Measurements from ENCODE around the gene ZYG11A.
"Not testable (repeated sequence)": the region's sequence is repeated elsewhere in the genome, so short reads cannot be mapped to it uniquely, and the experiment has no call there.

The ZYG11A gene

GRCh38 chr1:52842643-52843310, at the start of gene ZYG11A:
TSS of gene ZYG11A (plus strand) at chr1:52842760. CDS start at chr1:52842884, 124 bp downstream.
- no peak for TF ChIP-seq Cebpa-rat (IDR thresholded peaks at IDR 0.05)
- Histone ChIP-seq H3K9me3 (replicated peaks in 1 of 11) (peaks cover 14 to 17% (median 16%) of the 10 kb centered on the region in 11 experiments), H3K4me1 (peaks cover 0 to 7% (median 6%) of the 10 kb centered on the region in 10 experiments; a peak in 7 of 20 replicates), H3K4me3 (peak within 1 kb of the TSS; percentile 35 to 59 (median 44); a peak in 16 of 20 replicates), H3K27me3 (peaks cover 23 to 33% (median 28%) of the 10 kb centered on the region in 11 experiments), H3K4me2 (peak within 1 kb of the TSS; percentile 43 to 89 (median 70)), H3K27ac (no peak within 1 kb of the TSS), H4K20me1 (no peaks in the 10 kb centered on the region), H3K9ac (peak within 1 kb of the TSS in 3 of 11 experiments; percentile 3 to 50 (median 33); a peak in 3 of 22 replicates), H3K36me3 (no peaks in the 10 kb centered on the region)

DNA sequence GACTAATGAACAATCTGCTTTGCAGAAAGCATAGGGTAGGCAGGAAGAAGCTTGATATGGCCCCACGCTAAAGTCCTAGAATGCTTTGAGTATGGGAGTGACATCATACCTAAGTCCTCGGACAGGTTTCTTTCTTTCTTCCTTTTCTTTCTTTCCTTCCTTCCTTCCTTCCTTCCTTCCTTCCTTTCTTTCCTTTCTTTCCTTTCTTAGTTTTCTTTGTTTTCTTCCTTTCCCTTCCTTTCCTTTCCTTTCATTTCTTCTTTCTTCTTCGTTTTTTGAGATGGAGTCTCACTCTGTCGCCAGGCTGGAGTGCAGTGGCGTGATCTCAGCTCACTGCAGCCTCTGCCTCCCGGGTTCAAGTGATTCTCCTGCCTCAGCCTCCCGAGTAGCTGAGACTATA, 48.8 kb upstream of the ZYG11A start:
- H3K27me3 ChIP-seq; H3K4me1 ChIP-seq; H3K4me3 ChIP-seq; H3K4me2 ChIP-seq; H4K20me1 ChIP-seq; H3K9ac ChIP-seq; H3K27ac ChIP-seq; H3K9me3 ChIP-seq (replicated peaks in 1 of 11): not testable (repeated sequence)
- H3K36me3 ChIP-seq, result peaks cover 64 to 92% (median 82%) of the 10 kb centered on the region in 11 experiments

DNA sequence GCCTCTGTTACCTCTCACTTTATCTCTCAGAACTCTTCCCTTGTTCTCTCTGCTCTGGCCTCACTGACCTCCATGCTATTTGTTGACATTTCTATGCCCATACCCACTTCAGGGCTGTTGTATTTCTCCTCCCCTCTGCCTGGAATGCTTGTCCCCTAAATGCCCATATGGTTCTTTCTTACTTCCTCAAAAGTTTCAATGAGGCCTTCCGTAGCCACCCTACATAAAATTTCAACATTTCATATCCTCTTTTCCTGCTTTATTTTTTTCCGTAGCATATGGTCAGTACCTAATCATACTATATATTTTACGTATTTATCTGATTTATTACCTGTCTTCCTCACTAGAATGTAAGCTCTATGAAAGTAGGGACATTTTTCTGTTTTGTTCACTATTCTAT, 47.1 kb upstream of the ZYG11A start:
- Histone ChIP-seq H3K4me2 (no peak overlapping the region), H3K9ac (no peak overlapping the region), H3K36me3 (peaks cover 53 to 90% (median 70%) of the 10 kb centered on the region in 11 experiments), H3K9me3 (replicated peaks in 1 of 11) (no peaks in the 10 kb centered on the region), H3K27me3 (no peaks in the 10 kb centered on the region), H3K27ac (no peak overlapping the region), H3K4me1 (peaks cover 0 to 7% (median 0%) of the 10 kb centered on the region in 10 experiments; a peak in 1 of 20 replicates), H3K4me3 (no peak overlapping the region), H4K20me1 (no peaks in the 10 kb centered on the region)
- TF ChIP-seq Cebpa-rat (IDR thresholded peaks at IDR 0.05), result no peak

GRCh38 chr1:52798331-52798730, 44.2 kb upstream of the ZYG11A start:
- H3K36me3 ChIP-seq, result peaks cover 48 to 83% (median 61%) of the 10 kb centered on the region in 11 experiments
- H3K9ac ChIP-seq, result no peak overlapping the region
- no peak overlapping the region for H3K4me3 ChIP-seq
- H3K27me3 ChIP-seq, result no peaks in the 10 kb centered on the region
- no peaks in the 10 kb centered on the region for H4K20me1 ChIP-seq
- TF ChIP-seq Cebpa-rat (IDR thresholded peaks at IDR 0.05), result no peak
- peaks cover 0 to 7% (median 0%) of the 10 kb centered on the region in 10 experiments; a peak in 1 of 20 replicates for H3K4me1 ChIP-seq
- no peaks in the 10 kb centered on the region for H3K9me3 ChIP-seq (replicated peaks in 1 of 11)
- no peak overlapping the region; a peak in 1 of 22 replicates for H3K27ac ChIP-seq
- no peak overlapping the region; a peak in 1 of 22 replicates for H3K4me2 ChIP-seq

- Histone ChIP-seq H3K4me2 (no peak overlapping the region), H3K27ac (no peak overlapping the region), H3K4me1 (no peaks in the 10 kb centered on the region), H3K9me3 (replicated peaks in 1 of 11) (no peaks in the 10 kb centered on the region), H3K4me3 (no peak overlapping the region), H4K20me1 (no peaks in the 10 kb centered on the region), H3K9ac (no peak overlapping the region), H3K36me3 (peaks cover 45 to 79% (median 62%) of the 10 kb centered on the region in 11 experiments), H3K27me3 (no peaks in the 10 kb centered on the region)
- no peak for TF ChIP-seq Cebpa-rat (IDR thresholded peaks at IDR 0.05)
Measured at GRCh38 chr1:52801011-52801410, 41.5 kb upstream of the ZYG11A start.

GRCh38 chr1:52804083-52804482, 38.5 kb upstream of the ZYG11A start:
- H3K27me3 ChIP-seq; H3K4me3 ChIP-seq; H4K20me1 ChIP-seq; H3K9me3 ChIP-seq (replicated peaks in 1 of 11); H3K4me2 ChIP-seq; H3K9ac ChIP-seq; H3K27ac ChIP-seq; H3K4me1 ChIP-seq: not testable (repeated sequence)
- peaks cover 35 to 82% (median 51%) of the 10 kb centered on the region in 11 experiments for H3K36me3 ChIP-seq

- Histone ChIP-seq H3K4me3 (no peak overlapping the region), H3K27me3 (no peaks in the 10 kb centered on the region), H3K4me1 (no peaks in the 10 kb centered on the region), H3K27ac (no peak overlapping the region), H3K36me3 (peaks cover 67 to 90% (median 78%) of the 10 kb centered on the region in 11 experiments), H3K4me2 (no peak overlapping the region), H3K9ac (no peak overlapping the region), H4K20me1 (no peaks in the 10 kb centered on the region), H3K9me3 (replicated peaks in 1 of 11) (no peaks in the 10 kb centered on the region)
- no peak for TF ChIP-seq Cebpa-rat (IDR thresholded peaks at IDR 0.05)
Measured at GRCh38 chr1:52814465-52814864, 28.1 kb upstream of the ZYG11A start.

GRCh38 chr1:52820830-52821229, 21.7 kb upstream of the ZYG11A start:
- H3K4me3 ChIP-seq, H3K4me2 ChIP-seq: not testable (repeated sequence)

DNA sequence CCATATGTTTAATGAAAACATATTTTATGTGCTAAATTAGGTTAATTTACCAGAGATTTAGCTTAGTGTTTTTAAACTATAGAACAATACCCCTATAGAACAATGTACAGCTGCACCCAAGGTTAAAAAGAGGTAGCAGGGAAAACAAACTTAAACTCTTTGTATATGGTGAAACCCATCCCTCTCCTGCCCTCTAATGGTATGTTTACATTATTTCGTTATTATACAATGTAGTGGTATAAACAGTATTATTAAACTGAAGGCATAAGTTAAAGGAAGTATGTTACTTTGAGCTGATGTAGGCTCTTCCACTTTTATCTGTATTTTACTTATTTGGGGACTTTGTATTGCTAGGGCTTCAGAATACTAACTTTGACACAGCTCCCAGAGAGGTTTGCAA, 16.7 kb upstream of the ZYG11A start:
- peaks cover 14 to 44% (median 21%) of the 10 kb centered on the region in 11 experiments for H3K36me3 ChIP-seq
- no peak for TF ChIP-seq Cebpa-rat (IDR thresholded peaks at IDR 0.05)
- no peaks in the 10 kb centered on the region for H3K27me3 ChIP-seq
- H3K4me3 ChIP-seq, result no peak overlapping the region
- H3K9ac ChIP-seq, result no peak overlapping the region
- H3K4me2 ChIP-seq, result no peak overlapping the region
- no peaks in the 10 kb centered on the region for H3K9me3 ChIP-seq (replicated peaks in 1 of 11)
- H3K27ac ChIP-seq, result no peak overlapping the region
- H3K4me1 ChIP-seq, result no peaks in the 10 kb centered on the region
- H4K20me1 ChIP-seq, result no peaks in the 10 kb centered on the region

More at GRCh38 chr1:52820830-52821229, 21.7 kb upstream of the ZYG11A start:
- H3K36me3 ChIP-seq, result peaks cover 55 to 78% (median 65%) of the 10 kb centered on the region in 11 experiments
- not testable (repeated sequence) for H3K4me1 ChIP-seq; H3K9me3 ChIP-seq (replicated peaks in 1 of 11); H3K27me3 ChIP-seq; H4K20me1 ChIP-seq; H3K27ac ChIP-seq; H3K9ac ChIP-seq

GRCh38 chr1:52834798-52835197, 7.8 kb upstream of the ZYG11A start:
- no peaks in the 10 kb centered on the region for H4K20me1 ChIP-seq
- TF ChIP-seq Cebpa-rat (IDR thresholded peaks at IDR 0.05), result no peak
- no peaks in the 10 kb centered on the region for H3K36me3 ChIP-seq
- no peak overlapping the region for H3K27ac ChIP-seq
- no peaks in the 10 kb centered on the region for H3K4me1 ChIP-seq
- H3K4me2 ChIP-seq, result no peak overlapping the region
- H3K9me3 ChIP-seq (replicated peaks in 1 of 11), result no peaks in the 10 kb centered on the region
- no peaks in the 10 kb centered on the region for H3K27me3 ChIP-seq
- no peak overlapping the region for H3K4me3 ChIP-seq
- no peak overlapping the region for H3K9ac ChIP-seq
